ENCODE data around the gene VSTM4.

- TF ChIP-seq, protein P1, sequence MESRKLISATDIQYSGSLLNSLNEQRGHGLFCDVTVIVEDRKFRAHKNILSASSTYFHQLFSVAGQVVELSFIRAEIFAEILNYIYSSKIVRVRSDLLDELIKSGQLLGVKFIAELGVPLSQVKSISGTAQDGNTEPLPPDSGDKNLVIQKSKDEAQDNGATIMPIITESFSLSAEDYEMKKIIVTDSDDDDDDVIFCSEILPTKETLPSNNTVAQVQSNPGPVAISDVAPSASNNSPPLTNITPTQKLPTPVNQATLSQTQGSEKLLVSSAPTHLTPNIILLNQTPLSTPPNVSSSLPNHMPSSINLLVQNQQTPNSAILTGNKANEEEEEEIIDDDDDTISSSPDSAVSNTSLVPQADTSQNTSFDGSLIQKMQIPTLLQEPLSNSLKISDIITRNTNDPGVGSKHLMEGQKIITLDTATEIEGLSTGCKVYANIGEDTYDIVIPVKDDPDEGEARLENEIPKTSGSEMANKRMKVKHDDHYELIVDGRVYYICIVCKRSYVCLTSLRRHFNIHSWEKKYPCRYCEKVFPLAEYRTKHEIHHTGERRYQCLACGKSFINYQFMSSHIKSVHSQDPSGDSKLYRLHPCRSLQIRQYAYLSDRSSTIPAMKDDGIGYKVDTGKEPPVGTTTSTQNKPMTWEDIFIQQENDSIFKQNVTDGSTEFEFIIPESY (IDR thresholded peaks at IDR 0.05; ENCODE audit: borderline replicate concordance, low read depth): no peak
- no peak for TF ChIP-seq ELF1 (IDR thresholded peaks at IDR 0.05)
- no peak for TF ChIP-seq YY1 (IDR thresholded peaks at IDR 0.05; ENCODE audit: low read depth)
- no peak for TF ChIP-seq CTCF (IDR thresholded peaks at IDR 0.05)
- TF ChIP-seq, protein P2, sequence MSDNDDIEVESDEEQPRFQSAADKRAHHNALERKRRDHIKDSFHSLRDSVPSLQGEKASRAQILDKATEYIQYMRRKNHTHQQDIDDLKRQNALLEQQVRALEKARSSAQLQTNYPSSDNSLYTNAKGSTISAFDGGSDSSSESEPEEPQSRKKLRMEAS (IDR thresholded peaks at IDR 0.05; ENCODE audit: low read depth): no peak
- no peak for TF ChIP-seq FOXM1 (IDR thresholded peaks at IDR 0.05; ENCODE audit: low read depth)
- no peak for TF ChIP-seq EP300 (IDR thresholded peaks at IDR 0.05; ENCODE audit: borderline replicate concordance in 1 of 2, low read depth in 1 of 2, low read length in 1 of 2)
- TF ChIP-seq EZH2phosphoT487 (IDR thresholded peaks at IDR 0.05; ENCODE audit: borderline replicate concordance, low read depth): no peak
- no peak for TF ChIP-seq RAD21 (IDR thresholded peaks at IDR 0.05; ENCODE audit: low read length)
- no peak for TF ChIP-seq POLR2AphosphoS5 (IDR thresholded peaks at IDR 0.05; ENCODE audit: low read depth, low read length)
- TF ChIP-seq TAF1 (IDR thresholded peaks at IDR 0.05; ENCODE audit: borderline replicate concordance, low read depth, low read length): no peak
- TF ChIP-seq SIN3A (IDR thresholded peaks at IDR 0.05; ENCODE audit: borderline replicate concordance, low read depth, low read length): no peak
- no peak for TF ChIP-seq GATA2 (CRISPR knock-in tag; IDR thresholded peaks at IDR 0.05)
These were observed 22.8 kb downstream of the VSTM4 start for GRCh38 chr10:49092477-49092876.
